ENCODE measurements around the gene BBS9. TPM values are rescaled to one million over a fixed set of nuclear protein-coding genes. Genes with fewer than 3 reads are reported as not detected.

BBS9 gene
- total and polyA plus RNA-seq, 2 of the 4 experiments (the other 2 are of a cell fraction): 7.9 to 9.5 TPM

- ChIA-PET POLR2A (ENCODE audit: unreplicated experiment) (no interaction called here), CTCF (interaction anchor here (0.7 to 1.6 kb wide), 7 partner anchors 21 to 301 kb away, joined by 3 to 5 read pairs (median 3); no protein-coding TSS in a partner anchor)
- Histone ChIP-seq H3K79me1 (ENCODE audit: low read depth in 1 of 2, low read length in 2 of 2) (peaks cover 25 to 33% of the 10 kb centered on the region in 2 experiments), H4K8ac (ENCODE audit: low read depth in 2 of 2, low read length in 2 of 2) (peak within 1 kb of the TSS in 1 of 2 experiments; percentile 63; a peak in 2 of 4 replicates), H3K9ac (ENCODE audit: low read depth, low read length) (peak within 1 kb of the TSS; percentile 77), H3K56ac (ENCODE audit: extremely low read depth, insufficient read depth, low read length) (peak within 1 kb of the TSS; percentile 71), H3K9me1 (ENCODE audit: insufficient read depth, low read length) (no peaks in the 10 kb centered on the region), H2BK15ac (ENCODE audit: low read depth, low read length) (no peak within 1 kb of the TSS), H2BK120ac (ENCODE audit: low read depth, low read length) (peak within 1 kb of the TSS; percentile 62; the same call in 1 of the 2 replicates), H2AK9ac (replicated peaks; ENCODE audit: low read depth, low read length, poor library complexity) (peak within 1 kb of the TSS; percentile 60), H3K27ac (ENCODE audit: insufficient read depth, low read length) (peak within 1 kb of the TSS; percentile 62), H3K23ac (ENCODE audit: low read depth, low read length) (peak within 1 kb of the TSS; percentile 8), H3K14ac (replicated peaks; ENCODE audit: low read depth, low read length) (peak within 1 kb of the TSS; percentile 41; the same call in 1 of the 2 replicates), H3K4me3 (ENCODE audit: insufficient read depth, low read depth, low read length) (peak within 1 kb of the TSS; percentile 92), H4K5ac (ENCODE audit: low read depth, low read length) (peak within 1 kb of the TSS; percentile 41), H3K18ac (ENCODE audit: low read depth, low read length) (no peak within 1 kb of the TSS), H2BK5ac (ENCODE audit: low read depth, low read length, poor library complexity, severe bottlenecking) (peak within 1 kb of the TSS; percentile 77), H2AK5ac (ENCODE audit: low read depth, low read length) (no peak within 1 kb of the TSS), H3K36me3 (ENCODE audit: control insufficient read depth, insufficient read depth, low read length) (no peaks in the 10 kb centered on the region; the same call in 1 of the 2 replicates), H2BK20ac (ENCODE audit: low read depth, low read length) (no peak within 1 kb of the TSS), H4K20me1 (ENCODE audit: insufficient read depth, low read length) (peaks cover 11% of the 10 kb centered on the region), H4K91ac (ENCODE audit: insufficient read depth, low read depth, low read length) (no peak within 1 kb of the TSS; the same call in 1 of the 2 replicates), H3K27me3 (ENCODE audit: control insufficient read depth, insufficient read depth, low read length) (peaks cover 6% of the 10 kb centered on the region; the same call in 1 of the 2 replicates), H3K4ac (ENCODE audit: low read depth, low read length) (peak within 1 kb of the TSS; percentile 68), H3K9me3 (ENCODE audit: control insufficient read depth, insufficient read depth, low read length) (no peaks in the 10 kb centered on the region), H2AFZ (replicated peaks; ENCODE audit: low read length, poor library complexity) (peak within 1 kb of the TSS; percentile 95), H3K4me2 (ENCODE audit: low read depth, low read length) (peak within 1 kb of the TSS; percentile 100), H3K4me1 (ENCODE audit: control insufficient read depth, insufficient read depth, low read length) (peaks cover 6% of the 10 kb centered on the region)
- no TSS peak for BruUV-seq (replicated peaks)
- in situ Hi-C loops (cut with MboI; ENCODE audit: low sequenced_read_pairs) (no loop called here), intact Hi-C loops (cut with micrococcal nuclease) (loop anchor here (2.0 to 5.0 kb wide), 5 partner anchors 152 to 614 kb away; partner anchors contain the start of genes AVL9, FKBP9 and KBTBD2), dilution Hi-C loops (cut with HindIII; ENCODE audit: low sequenced_read_pairs, unreplicated experiment) (no loop called here)
- 0% methylated on average over 32 of the region's 100 CpGs; no CpG with 5 or more reads in 1 of the 2 experiments for WGBS, 2 experiments (ENCODE audit: extremely low coverage in 2 of 2, insufficient read length in 1 of 2)
- peak; percentile 95 for ATAC-seq (ENCODE audit: low read depth)
- DNase-seq: peak; percentile 47
- TF ChIP-seq CHD1 (IDR thresholded peaks at IDR 0.05; ENCODE audit: low read depth, low read length) (no peak), RFX5 (IDR thresholded peaks at IDR 0.05; ENCODE audit: low read depth, low read length) (no peak), BHLHE40 (IDR thresholded peaks at IDR 0.05; ENCODE audit: low read depth, low read length) (no peak), FOS (IDR thresholded peaks at IDR 0.05; ENCODE audit: low read depth, low read length) (no peak), ELK1 (IDR thresholded peaks at IDR 0.05; ENCODE audit: borderline replicate concordance, low read depth, low read length) (no peak), CEBPB (IDR thresholded peaks at IDR 0.05; ENCODE audit: low read depth, low read length) (no peak), RAD21 (IDR thresholded peaks at IDR 0.05; ENCODE audit: low read length) (peak; percentile 29), MXI1 (IDR thresholded peaks at IDR 0.05; ENCODE audit: borderline replicate concordance, low read depth, low read length) (peak; percentile 31; the same call in 1 of the 2 replicates), NFE2L2 (IDR thresholded peaks at IDR 0.05; ENCODE audit: low read depth, low read length) (no peak), POLR2A (IDR thresholded peaks at IDR 0.05; ENCODE audit: low read depth, low read length) (no peak), RCOR1 (IDR thresholded peaks at IDR 0.05; ENCODE audit: insufficient replicate concordance, low read length) (no peak), MAZ (IDR thresholded peaks at IDR 0.05; ENCODE audit: borderline replicate concordance, low read depth, low read length) (peak; percentile 35; the same call in 1 of the 2 replicates), MAFK (IDR thresholded peaks at IDR 0.05; ENCODE audit: low read depth, low read length) (no peak)
- TF ChIP-seq, protein P1, sequence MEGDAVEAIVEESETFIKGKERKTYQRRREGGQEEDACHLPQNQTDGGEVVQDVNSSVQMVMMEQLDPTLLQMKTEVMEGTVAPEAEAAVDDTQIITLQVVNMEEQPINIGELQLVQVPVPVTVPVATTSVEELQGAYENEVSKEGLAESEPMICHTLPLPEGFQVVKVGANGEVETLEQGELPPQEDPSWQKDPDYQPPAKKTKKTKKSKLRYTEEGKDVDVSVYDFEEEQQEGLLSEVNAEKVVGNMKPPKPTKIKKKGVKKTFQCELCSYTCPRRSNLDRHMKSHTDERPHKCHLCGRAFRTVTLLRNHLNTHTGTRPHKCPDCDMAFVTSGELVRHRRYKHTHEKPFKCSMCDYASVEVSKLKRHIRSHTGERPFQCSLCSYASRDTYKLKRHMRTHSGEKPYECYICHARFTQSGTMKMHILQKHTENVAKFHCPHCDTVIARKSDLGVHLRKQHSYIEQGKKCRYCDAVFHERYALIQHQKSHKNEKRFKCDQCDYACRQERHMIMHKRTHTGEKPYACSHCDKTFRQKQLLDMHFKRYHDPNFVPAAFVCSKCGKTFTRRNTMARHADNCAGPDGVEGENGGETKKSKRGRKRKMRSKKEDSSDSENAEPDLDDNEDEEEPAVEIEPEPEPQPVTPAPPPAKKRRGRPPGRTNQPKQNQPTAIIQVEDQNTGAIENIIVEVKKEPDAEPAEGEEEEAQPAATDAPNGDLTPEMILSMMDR (conservative IDR thresholded peaks at IDR 0.05; ENCODE audit: low read depth, low read length): peak; percentile 62
Observed at GRCh38 chr7:33109005-33109757, 20.2 kb upstream of the BBS9 start, which contains the start of gene RP9. Gene RP9 (minus strand): TSS chr7:33109404. CDS start chr7:33109372, 32 bp downstream.
